ENCODE measurements around the gene CDK5R1.

DNA sequence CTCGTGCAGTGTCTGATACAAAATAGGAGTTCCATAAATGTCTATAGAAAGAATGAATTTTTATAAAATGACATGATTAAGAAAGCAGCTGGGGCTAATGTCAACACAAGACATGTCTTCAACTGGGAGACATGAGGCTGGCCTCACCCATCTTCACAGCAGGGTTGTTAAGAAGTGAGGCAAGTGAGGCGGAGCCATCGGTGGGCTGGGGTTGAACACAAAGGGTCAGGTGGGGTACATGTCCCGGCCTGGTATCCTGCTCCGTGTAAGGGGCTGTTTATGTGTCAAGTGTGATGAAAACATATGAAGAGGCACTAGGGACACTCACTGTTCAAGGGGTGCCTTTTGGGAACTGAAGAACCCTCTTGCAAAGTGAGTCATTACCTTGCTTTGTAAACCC, 22.1 kb downstream of the CDK5R1 start:
- TF ChIP-seq, protein P1, sequence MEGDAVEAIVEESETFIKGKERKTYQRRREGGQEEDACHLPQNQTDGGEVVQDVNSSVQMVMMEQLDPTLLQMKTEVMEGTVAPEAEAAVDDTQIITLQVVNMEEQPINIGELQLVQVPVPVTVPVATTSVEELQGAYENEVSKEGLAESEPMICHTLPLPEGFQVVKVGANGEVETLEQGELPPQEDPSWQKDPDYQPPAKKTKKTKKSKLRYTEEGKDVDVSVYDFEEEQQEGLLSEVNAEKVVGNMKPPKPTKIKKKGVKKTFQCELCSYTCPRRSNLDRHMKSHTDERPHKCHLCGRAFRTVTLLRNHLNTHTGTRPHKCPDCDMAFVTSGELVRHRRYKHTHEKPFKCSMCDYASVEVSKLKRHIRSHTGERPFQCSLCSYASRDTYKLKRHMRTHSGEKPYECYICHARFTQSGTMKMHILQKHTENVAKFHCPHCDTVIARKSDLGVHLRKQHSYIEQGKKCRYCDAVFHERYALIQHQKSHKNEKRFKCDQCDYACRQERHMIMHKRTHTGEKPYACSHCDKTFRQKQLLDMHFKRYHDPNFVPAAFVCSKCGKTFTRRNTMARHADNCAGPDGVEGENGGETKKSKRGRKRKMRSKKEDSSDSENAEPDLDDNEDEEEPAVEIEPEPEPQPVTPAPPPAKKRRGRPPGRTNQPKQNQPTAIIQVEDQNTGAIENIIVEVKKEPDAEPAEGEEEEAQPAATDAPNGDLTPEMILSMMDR (IDR thresholded peaks at IDR 0.05; ENCODE audit: low read length) = no peak
- no peak for TF ChIP-seq EZH2 (optimal IDR thresholded peaks at IDR 0.05; ENCODE audit: low read depth, low read length)
- no peak for TF ChIP-seq EZH2phosphoT487 (IDR thresholded peaks at IDR 0.05; ENCODE audit: low read length)
